NB4 (cell line): ENCODE results near the gene SERF2.

ENCODE experiments used
- CTCF ChIP-seq: IDR thresholded peaks from one replicate; pipeline ENCODE4 v1.5.1; 2012; ENCODE audit warnings: low read depth, low read length
- MAX ChIP-seq: IDR thresholded peaks from 2 replicates; pipeline ENCODE4 v1.6.1; 2011; ENCODE audit warnings: low read depth, low read length
- MYC ChIP-seq: IDR thresholded peaks from 2 replicates; pipeline ENCODE4 v1.6.1; 2011; ENCODE audit warnings: low read depth, low read length
- POLR2A ChIP-seq: IDR thresholded peaks from 2 replicates; pipeline ENCODE4 v1.6.1; 2011; ENCODE audit warnings: mild to moderate bottlenecking; ENCODE audit not compliant: insufficient read length; ENCODE audit errors: extremely low read depth

- TF ChIP-seq CTCF, result peak; percentile 92
- TF ChIP-seq POLR2A, result no peak
- TF ChIP-seq MYC, result no peak
- TF ChIP-seq MAX, result no peak
These were observed 22.4 kb upstream of the SERF2 start for GRCh38 chr15:43769584-43770228.
